GM12801 (cell line): ENCODE measurements around the gene ZNF232.

Source experiments
- CTCF ChIP-seq: IDR thresholded peaks from one replicate; pipeline ENCODE4 v1.5.1; 2011; ENCODE audit warnings: control low read depth; ENCODE audit not compliant: insufficient read length; ENCODE audit errors: extremely low read depth

Gene ZNF232

GRCh38 chr17:5096731-5097100 is 15.0 kb downstream of the ZNF232 start:
- TF ChIP-seq CTCF = no peak

GRCh38 chr17:5092218-5093010 is 19.3 kb downstream of the ZNF232 start:
- TF ChIP-seq CTCF = no peak

GRCh38 chr17:5080591-5080990 is 31.1 kb downstream of the ZNF232 start:
- no peak for TF ChIP-seq CTCF

- no peak for TF ChIP-seq CTCF
Observed at GRCh38 chr17:5078106-5079028, 33.3 kb downstream of the ZNF232 start, which contains the start of gene ZFP3. Gene ZFP3, plus strand, starts transcription at chr17:5078467. Its CDS starts 13,038 bp downstream, at chr17:5091505.

- no peak for TF ChIP-seq CTCF
Observed at GRCh38 chr17:5077781-5078105, 33.9 kb downstream of the ZNF232 start.

- no peak for TF ChIP-seq CTCF
Observed at GRCh38 chr17:5069724-5070123, 42.0 kb downstream of the ZNF232 start.

GRCh38 chr17:5068236-5068635 is 43.4 kb downstream of the ZNF232 start:
- TF ChIP-seq CTCF = no peak
